Stimulated activated effector memory CD8-positive, alpha-beta T cell treated with anti-CD3 and anti-CD28 coated beads, Interleukin-12 subunit alpha, Interleukin-12 subunit beta, amount 100 ng/mL, for 72 hours (primary cell): ENCODE results near the gene HGFAC.

Source experiments
- ATAC-seq: fragments of 150-1000 bp; cut with Tn5 transposase; 2 replicates; pipeline ENCODE4 v1.10.0; 2021
- DNase-seq, 2 donors: peaks; one replicate each; pipeline ENCODE4 v3.0.0; 2021 to 2022; ENCODE audit warnings: low spot score in 2 of 2
- H3K27ac Mint-ChIP-seq: one replicate; pipeline ENCODE4 v1.8.0; 2022; ENCODE audit warnings: mild to moderate bottlenecking, mixed read lengths
- H3K36me3 Mint-ChIP-seq: one replicate; pipeline ENCODE4 v1.8.0; 2022; ENCODE audit warnings: mild to moderate bottlenecking, mixed read lengths
- H3K4me1 Mint-ChIP-seq: one replicate; pipeline ENCODE4 v1.8.0; 2022; ENCODE audit warnings: mixed read lengths
- H3K4me3 Mint-ChIP-seq: one replicate; pipeline ENCODE4 v1.8.0; 2022; ENCODE audit warnings: mild to moderate bottlenecking, mixed read lengths
- H3K9me3 Mint-ChIP-seq: one replicate; pipeline ENCODE4 v1.8.0; 2022; ENCODE audit warnings: mixed read lengths

Gene HGFAC

GRCh38 chr4:3466691-3467600 is 25.2 kb downstream of the HGFAC start:
- no peaks in the 10 kb centered on the region for H3K36me3 Mint-ChIP-seq
- no peak overlapping the region for H3K27ac Mint-ChIP-seq
- H3K4me1 Mint-ChIP-seq, result no peaks in the 10 kb centered on the region
- H3K4me3 Mint-ChIP-seq, result no peak overlapping the region
- DNase-seq (no peak), ATAC-seq (no peak)
- H3K9me3 Mint-ChIP-seq, result no peaks in the 10 kb centered on the region

GRCh38 chr4:3467601-3468031 is 25.8 kb downstream of the HGFAC start:
- no peak overlapping the region for H3K4me3 Mint-ChIP-seq
- ATAC-seq, result no peak
- H3K36me3 Mint-ChIP-seq, result no peaks in the 10 kb centered on the region
- H3K27ac Mint-ChIP-seq, result no peak overlapping the region
- no peaks in the 10 kb centered on the region for H3K4me1 Mint-ChIP-seq
- DNase-seq, result no peak
- H3K9me3 Mint-ChIP-seq, result no peaks in the 10 kb centered on the region

GRCh38 chr4:3468154-3468553 is 26.4 kb downstream of the HGFAC start:
- ATAC-seq, result no peak
- H3K27ac Mint-ChIP-seq, result no peak overlapping the region
- H3K36me3 Mint-ChIP-seq, result no peaks in the 10 kb centered on the region
- no peak for DNase-seq
- H3K4me1 Mint-ChIP-seq, result no peaks in the 10 kb centered on the region
- no peaks in the 10 kb centered on the region for H3K9me3 Mint-ChIP-seq
- no peak overlapping the region for H3K4me3 Mint-ChIP-seq

GRCh38 chr4:3468804-3469203 is 27.0 kb downstream of the HGFAC start:
- Mint-ChIP-seq H3K4me3 (no peak overlapping the region), H3K27ac (no peak overlapping the region), H3K9me3 (no peaks in the 10 kb centered on the region), H3K4me1 (no peaks in the 10 kb centered on the region), H3K36me3 (no peaks in the 10 kb centered on the region)
- ATAC-seq (no peak), DNase-seq (no peak)

- ATAC-seq (no peak), DNase-seq (no peak)
- Mint-ChIP-seq H3K9me3 (no peaks in the 10 kb centered on the region), H3K36me3 (no peaks in the 10 kb centered on the region), H3K4me3 (no peak overlapping the region), H3K4me1 (no peaks in the 10 kb centered on the region), H3K27ac (no peak overlapping the region)
Measured at GRCh38 chr4:3469386-3470243, 27.8 kb downstream of the HGFAC start.

GRCh38 chr4:3470244-3471097 is 28.7 kb downstream of the HGFAC start:
- H3K36me3 Mint-ChIP-seq, result no peaks in the 10 kb centered on the region
- H3K4me1 Mint-ChIP-seq, result no peaks in the 10 kb centered on the region
- H3K27ac Mint-ChIP-seq, result no peak overlapping the region

GRCh38 chr4:3471098-3471760 is 29.5 kb downstream of the HGFAC start:
- no peaks in the 10 kb centered on the region for H3K36me3 Mint-ChIP-seq
- DNase-seq (no peak), ATAC-seq (no peak)
- H3K9me3 Mint-ChIP-seq, result no peaks in the 10 kb centered on the region
- H3K4me1 Mint-ChIP-seq, result no peaks in the 10 kb centered on the region
- H3K27ac Mint-ChIP-seq, result no peak overlapping the region
- H3K4me3 Mint-ChIP-seq, result no peak overlapping the region

More at GRCh38 chr4:3470244-3471097, 28.7 kb downstream of the HGFAC start:
- ATAC-seq (no peak), DNase-seq (no peak)
- Mint-ChIP-seq H3K4me3 (no peak overlapping the region), H3K9me3 (no peaks in the 10 kb centered on the region)

- Mint-ChIP-seq H3K27ac (no peak overlapping the region), H3K9me3 (no peaks in the 10 kb centered on the region), H3K4me1 (no peaks in the 10 kb centered on the region), H3K4me3 (no peak overlapping the region), H3K36me3 (no peaks in the 10 kb centered on the region)
- DNase-seq (no peak), ATAC-seq (no peak)
Measured at GRCh38 chr4:3471886-3472285, 30.1 kb downstream of the HGFAC start.

- Mint-ChIP-seq H3K9me3 (no peaks in the 10 kb centered on the region), H3K36me3 (no peaks in the 10 kb centered on the region), H3K27ac (no peak overlapping the region), H3K4me3 (no peak overlapping the region), H3K4me1 (no peaks in the 10 kb centered on the region)
- ATAC-seq (no peak), DNase-seq (no peak)
Measured at GRCh38 chr4:3472411-3473141, 30.8 kb downstream of the HGFAC start.

- no peak overlapping the region for H3K4me3 Mint-ChIP-seq
- DNase-seq (no peak), ATAC-seq (no peak)
- H3K4me1 Mint-ChIP-seq, result no peaks in the 10 kb centered on the region
- H3K36me3 Mint-ChIP-seq, result no peaks in the 10 kb centered on the region
- no peak overlapping the region for H3K27ac Mint-ChIP-seq
- H3K9me3 Mint-ChIP-seq, result no peaks in the 10 kb centered on the region
Measured at GRCh38 chr4:3473181-3473950, 31.6 kb downstream of the HGFAC start.

GRCh38 chr4:3473996-3474765 is 32.4 kb downstream of the HGFAC start:
- H3K4me1 Mint-ChIP-seq, result no peaks in the 10 kb centered on the region
- no peak overlapping the region for H3K4me3 Mint-ChIP-seq
- no peaks in the 10 kb centered on the region for H3K36me3 Mint-ChIP-seq
- DNase-seq (no peak), ATAC-seq (no peak)
- H3K9me3 Mint-ChIP-seq, result no peaks in the 10 kb centered on the region
- H3K27ac Mint-ChIP-seq, result no peak overlapping the region

- H3K4me3 Mint-ChIP-seq, result no peak overlapping the region
- no peak overlapping the region for H3K27ac Mint-ChIP-seq
- no peaks in the 10 kb centered on the region for H3K36me3 Mint-ChIP-seq
- ATAC-seq (no peak), DNase-seq (no peak)
- no peaks in the 10 kb centered on the region for H3K4me1 Mint-ChIP-seq
- no peaks in the 10 kb centered on the region for H3K9me3 Mint-ChIP-seq
Measured at GRCh38 chr4:3475041-3475712, 33.4 kb downstream of the HGFAC start.
